DMS53 treated with DMSO at 0.1 percent for 48 hours (cell line): ENCODE measurements around the gene MOCS3.

ENCODE experiments used
- DNase-seq: peaks from one replicate; lab custom pipeline; 2025; ENCODE audit not compliant: unreplicated experiment; lab: John Stamatoyannopoulos, UW

Gene MOCS3

GRCh38 chr20:51010932-51011331 lies 52.3 kb downstream of the MOCS3 start:
- no peak for DNase-seq

DNA sequence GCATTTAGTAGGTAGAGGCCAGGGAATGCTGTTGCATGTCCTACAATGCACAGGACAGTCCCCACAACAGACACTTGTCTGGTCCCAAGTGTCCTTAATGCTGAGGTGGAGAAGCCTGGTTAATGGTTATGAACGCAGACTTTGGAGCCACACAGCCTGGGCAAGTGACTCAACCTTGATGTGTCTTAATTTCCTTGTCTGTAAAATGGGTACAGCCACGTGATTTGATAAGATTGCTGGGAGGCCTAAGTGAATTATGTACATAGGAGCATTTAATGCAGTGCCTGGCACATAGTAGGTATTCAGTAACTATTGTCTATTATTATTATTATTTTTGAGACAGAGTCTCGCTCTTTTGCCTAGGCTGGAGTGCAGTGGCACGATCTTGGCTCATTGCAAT lies 52.9 kb downstream of the MOCS3 start:
- DNase-seq = no peak

- no peak for DNase-seq
These were observed 53.7 kb downstream of the MOCS3 start for GRCh38 chr20:51012357-51012756.
